ENCODE data around the gene MSANTD2.

The MSANTD2 gene

DNA sequence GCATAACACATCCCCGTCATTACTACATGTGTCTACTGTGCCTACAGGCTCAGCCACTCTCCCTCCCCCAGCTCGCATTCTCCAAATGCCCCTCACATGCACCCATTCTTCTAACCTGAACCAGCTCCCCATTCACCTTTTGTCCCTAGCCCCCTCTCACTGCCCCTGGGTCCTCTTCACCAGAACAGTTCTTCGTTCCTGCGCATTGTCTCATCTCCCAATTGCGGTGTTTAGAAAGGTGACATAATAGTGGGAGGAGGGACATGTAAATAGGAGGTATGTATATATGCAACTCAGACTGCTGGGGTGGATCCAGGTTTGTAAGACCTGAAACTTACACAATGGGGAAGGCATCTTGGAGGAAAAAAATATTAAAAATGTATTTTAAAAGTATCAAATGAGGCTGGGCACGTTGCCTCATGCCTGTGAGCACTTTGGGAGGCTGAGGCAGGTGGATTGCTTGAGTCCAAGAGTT is 43.4 kb downstream of the MSANTD2 start:
- TF ChIP-seq, protein P1, sequence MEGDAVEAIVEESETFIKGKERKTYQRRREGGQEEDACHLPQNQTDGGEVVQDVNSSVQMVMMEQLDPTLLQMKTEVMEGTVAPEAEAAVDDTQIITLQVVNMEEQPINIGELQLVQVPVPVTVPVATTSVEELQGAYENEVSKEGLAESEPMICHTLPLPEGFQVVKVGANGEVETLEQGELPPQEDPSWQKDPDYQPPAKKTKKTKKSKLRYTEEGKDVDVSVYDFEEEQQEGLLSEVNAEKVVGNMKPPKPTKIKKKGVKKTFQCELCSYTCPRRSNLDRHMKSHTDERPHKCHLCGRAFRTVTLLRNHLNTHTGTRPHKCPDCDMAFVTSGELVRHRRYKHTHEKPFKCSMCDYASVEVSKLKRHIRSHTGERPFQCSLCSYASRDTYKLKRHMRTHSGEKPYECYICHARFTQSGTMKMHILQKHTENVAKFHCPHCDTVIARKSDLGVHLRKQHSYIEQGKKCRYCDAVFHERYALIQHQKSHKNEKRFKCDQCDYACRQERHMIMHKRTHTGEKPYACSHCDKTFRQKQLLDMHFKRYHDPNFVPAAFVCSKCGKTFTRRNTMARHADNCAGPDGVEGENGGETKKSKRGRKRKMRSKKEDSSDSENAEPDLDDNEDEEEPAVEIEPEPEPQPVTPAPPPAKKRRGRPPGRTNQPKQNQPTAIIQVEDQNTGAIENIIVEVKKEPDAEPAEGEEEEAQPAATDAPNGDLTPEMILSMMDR (IDR thresholded peaks at IDR 0.05; ENCODE audit: low read depth, low read length), result no peak
- no peak for TF ChIP-seq EZH2phosphoT487 (IDR thresholded peaks at IDR 0.05; ENCODE audit: low read depth)

DNA sequence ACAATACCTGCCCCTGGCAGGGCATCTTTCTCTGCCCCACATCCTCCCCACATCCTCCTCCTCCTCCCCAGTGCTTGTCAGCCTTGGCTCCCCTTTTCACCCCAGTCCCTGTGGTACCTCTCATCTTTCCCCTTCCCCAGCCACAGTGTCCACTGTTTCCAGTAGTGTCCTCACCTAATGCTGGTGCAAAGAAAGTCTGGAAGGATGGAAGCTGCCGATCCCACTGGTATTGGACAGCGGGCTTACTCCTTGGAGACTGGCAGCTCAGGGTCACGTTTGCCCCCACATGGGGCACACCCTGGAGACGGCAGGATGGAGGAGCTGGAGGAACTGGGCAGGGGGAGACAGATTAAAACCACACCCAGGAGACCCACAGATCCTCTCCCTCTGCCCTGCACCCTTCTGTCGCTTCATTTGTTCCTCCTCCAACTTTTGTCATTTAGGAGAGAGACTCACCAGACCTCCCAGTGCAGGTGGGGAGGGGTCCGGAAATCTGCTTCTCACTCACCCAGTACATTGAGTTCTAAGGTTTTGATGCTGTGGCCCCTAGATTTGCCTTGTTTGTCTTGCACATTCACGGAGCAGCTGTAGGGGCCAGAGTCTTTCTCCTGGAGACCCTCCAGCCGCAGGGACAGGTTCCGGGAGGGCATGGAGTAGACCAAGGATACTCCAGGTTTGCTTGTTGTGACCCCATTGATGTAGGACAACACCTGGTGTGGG is 44.0 kb downstream of the MSANTD2 start:
- Histone ChIP-seq H3K27me3 (ENCODE audit: low read depth, low read length) (peaks cover 9% of the 10 kb centered on the region; the same call in 1 of the 2 replicates), H3K9me3 (ENCODE audit: insufficient read depth, low read length) (no peaks in the 10 kb centered on the region), H3K4me1 (ENCODE audit: low read length) (no peaks in the 10 kb centered on the region), H4K20me1 (ENCODE audit: insufficient read depth, low read length) (no peaks in the 10 kb centered on the region), H3K27ac (ENCODE audit: low read length) (no peak overlapping the region), H3K4me2 (ENCODE audit: low read length) (no peak overlapping the region), H3K79me2 (ENCODE audit: low read length) (no peaks in the 10 kb centered on the region), H3K4me3 (ENCODE audit: low read length) (no peak overlapping the region), H3K36me3 (replicated peaks; ENCODE audit: low read depth, low read length) (no peaks in the 10 kb centered on the region), H2AFZ (ENCODE audit: low read depth, low read length) (no peak overlapping the region), H3K9ac (ENCODE audit: low read length) (no peak overlapping the region)
- no peak for TF ChIP-seq EZH2phosphoT487 (IDR thresholded peaks at IDR 0.05; ENCODE audit: low read depth)
- TF ChIP-seq, protein P1 (IDR thresholded peaks at IDR 0.05; ENCODE audit: low read depth, low read length), result no peak

More for the DNA sequence above, 43.4 kb downstream of the MSANTD2 start:
- Histone ChIP-seq H3K9me3 (ENCODE audit: insufficient read depth, low read length) (no peaks in the 10 kb centered on the region), H3K36me3 (replicated peaks; ENCODE audit: low read depth, low read length) (no peaks in the 10 kb centered on the region), H3K4me3 (ENCODE audit: low read length) (no peak overlapping the region), H3K4me1 (ENCODE audit: low read length) (peaks cover 4% of the 10 kb centered on the region; the same call in 1 of the 2 replicates), H2AFZ (ENCODE audit: low read depth, low read length) (no peak overlapping the region), H3K27me3 (ENCODE audit: low read depth, low read length) (peaks cover 15% of the 10 kb centered on the region; the same call in 1 of the 2 replicates), H3K79me2 (ENCODE audit: low read length) (no peaks in the 10 kb centered on the region), H3K9ac (ENCODE audit: low read length) (no peak overlapping the region), H3K27ac (ENCODE audit: low read length) (no peak overlapping the region), H4K20me1 (ENCODE audit: insufficient read depth, low read length) (no peaks in the 10 kb centered on the region), H3K4me2 (ENCODE audit: low read length) (no peak overlapping the region)

DNA sequence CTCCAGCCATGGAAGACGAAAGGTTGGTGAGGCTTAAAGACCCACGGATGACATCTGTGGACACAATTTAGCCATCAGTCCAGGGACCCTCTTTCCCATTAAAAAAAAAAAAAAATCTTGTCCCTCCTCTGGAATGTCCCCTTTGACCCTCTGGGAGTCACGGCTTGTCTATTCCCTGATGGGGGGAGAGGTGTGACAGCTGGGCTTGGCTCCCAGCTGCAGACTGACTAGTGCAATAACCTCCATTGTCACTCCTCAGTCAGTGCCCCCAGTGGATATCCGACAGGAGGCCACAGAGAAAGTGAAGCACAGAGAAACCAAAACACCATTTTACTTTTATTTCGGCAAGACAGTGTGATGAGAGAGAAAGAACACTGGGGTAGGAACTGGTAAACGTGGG is 45.5 kb downstream of the MSANTD2 start:
- H3K27me3 ChIP-seq (ENCODE audit: low read depth, low read length), result no peaks in the 10 kb centered on the region

DNA sequence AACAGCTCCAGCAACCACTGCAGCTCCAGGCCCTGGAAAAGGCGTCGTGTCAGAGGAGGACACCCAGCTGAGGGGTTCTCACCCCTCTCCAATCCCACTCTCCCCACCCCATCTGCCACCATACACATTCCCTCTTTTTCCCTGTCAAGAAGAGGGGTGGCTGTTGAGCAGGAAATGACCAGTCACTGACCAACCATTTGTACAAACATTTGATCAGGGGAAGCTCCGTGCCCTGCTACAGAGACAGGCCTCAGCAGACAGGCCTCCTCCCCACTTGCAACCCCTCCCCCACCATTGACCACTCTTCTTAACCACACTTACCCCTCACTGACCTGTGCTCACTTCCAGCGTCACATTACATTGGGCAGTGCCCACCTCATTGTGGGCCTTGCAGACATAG is 45.9 kb downstream of the MSANTD2 start:
- TF ChIP-seq EZH2phosphoT487 (IDR thresholded peaks at IDR 0.05; ENCODE audit: low read depth), result no peak
- TF ChIP-seq, protein P1 (IDR thresholded peaks at IDR 0.05; ENCODE audit: low read depth, low read length), result no peak
- H2AFZ ChIP-seq (ENCODE audit: low read depth, low read length), result no peak overlapping the region
- no peaks in the 10 kb centered on the region for H3K27me3 ChIP-seq (ENCODE audit: low read depth, low read length)

More for the DNA sequence above, 45.5 kb downstream of the MSANTD2 start:
- Histone ChIP-seq H3K4me1 (ENCODE audit: low read length) (peaks cover 6% of the 10 kb centered on the region), H2AFZ (ENCODE audit: low read depth, low read length) (0 out of 2 replicates have a peak overlapping the region, but pooled peaks have one; percentile 53), H3K79me2 (ENCODE audit: low read length) (no peaks in the 10 kb centered on the region), H3K27ac (ENCODE audit: low read length) (no peak overlapping the region), H3K4me2 (ENCODE audit: low read length) (no peak overlapping the region), H3K4me3 (ENCODE audit: low read length) (no peak overlapping the region), H3K9me3 (ENCODE audit: insufficient read depth, low read length) (no peaks in the 10 kb centered on the region), H3K36me3 (replicated peaks; ENCODE audit: low read depth, low read length) (no peaks in the 10 kb centered on the region), H3K9ac (ENCODE audit: low read length) (no peak overlapping the region), H4K20me1 (ENCODE audit: insufficient read depth, low read length) (no peaks in the 10 kb centered on the region)
- TF ChIP-seq, protein P1 (IDR thresholded peaks at IDR 0.05; ENCODE audit: low read depth, low read length), result no peak
- no peak for TF ChIP-seq EZH2phosphoT487 (IDR thresholded peaks at IDR 0.05; ENCODE audit: low read depth)

More for the DNA sequence above, 45.9 kb downstream of the MSANTD2 start:
- Histone ChIP-seq H3K36me3 (replicated peaks; ENCODE audit: low read depth, low read length) (no peaks in the 10 kb centered on the region), H3K79me2 (ENCODE audit: low read length) (no peaks in the 10 kb centered on the region), H3K4me2 (ENCODE audit: low read length) (no peak overlapping the region), H3K27ac (ENCODE audit: low read length) (no peak overlapping the region), H3K9ac (ENCODE audit: low read length) (no peak overlapping the region), H4K20me1 (ENCODE audit: insufficient read depth, low read length) (no peaks in the 10 kb centered on the region), H3K4me3 (ENCODE audit: low read length) (no peak overlapping the region), H3K9me3 (ENCODE audit: insufficient read depth, low read length) (no peaks in the 10 kb centered on the region), H3K4me1 (ENCODE audit: low read length) (peaks cover 10% of the 10 kb centered on the region)
